HepG2 (cell line): Measurements from ENCODE around the gene FBXW8. TPM values are rescaled to one million over a fixed set of nuclear protein-coding genes. Genes with fewer than 3 reads are reported as not detected.

ENCODE experiments used
- HMG20B ChIP-seq: conservative IDR thresholded peaks from 2 replicates; pipeline ENCODE4 v1.6.1; 2016; ENCODE audit warnings: missing genetic modification reagents, missing compliant biosample characterization
- MED8 ChIP-seq: sonication (generic); formaldehyde crosslinking; IDR thresholded peaks from 2 replicates; pipeline ENCODE4 v1.8.1; 2023; ENCODE audit warnings: mild to moderate bottlenecking, missing genetic modification reagents; ENCODE audit not compliant: insufficient replicate concordance
- NCOR1 ChIP-seq: fragments of 200-600 bp; sonication (generic); IDR thresholded peaks from 2 replicates; pipeline ENCODE4 v1.7.0; 2017; ENCODE audit warnings: antibody characterized with exemption, low read length, borderline replicate concordance
- POLR2A ChIP-seq, 2 experiments: IDR thresholded peaks; 2 replicates each; pipeline ENCODE4 v1.6.1; 2011; ENCODE audit warnings: low read depth in 2 of 2, low read length in 2 of 2, mild to moderate bottlenecking in 1 of 2, moderate library complexity in 1 of 2; ENCODE audit not compliant: insufficient read depth in 1 of 2
- SRSF1 ChIP-seq: fragments of 200-400 bp; formaldehyde crosslinking; optimal IDR thresholded peaks from 2 replicates; pipeline ENCODE3; 2017; ENCODE audit warnings: mild to moderate bottlenecking, low read depth, low read length, moderate library complexity
- TCF12 ChIP-seq, 2 experiments: fragments of 450-650 bp in 1 of 2; sonication (generic) in 1 of 2; formaldehyde crosslinking in 1 of 2; IDR thresholded peaks; 2 replicates each; pipeline versions ENCODE4 v1.6.1 to v1.8.0; 2017 to 2022; ENCODE audit warnings: antibody characterized with exemption in 1 of 2, mild to moderate bottlenecking in 1 of 2, missing genetic modification reagents in 1 of 2, moderate library complexity in 1 of 2
- ZNF17 ChIP-seq: sonication (generic); formaldehyde crosslinking; IDR thresholded peaks from 2 replicates; pipeline ENCODE4 v1.5.0; 2020; ENCODE audit warnings: mild to moderate bottlenecking, missing genetic modification reagents
- ZNF605 ChIP-seq: sonication (generic); formaldehyde crosslinking; IDR thresholded peaks from 2 replicates; pipeline ENCODE4 v1.8.0; 2022; ENCODE audit warnings: mild to moderate bottlenecking, missing genetic modification reagents
- ZNF678 ChIP-seq: sonication (generic); formaldehyde crosslinking; IDR thresholded peaks from 2 replicates; pipeline ENCODE4 v1.4.0; 2020; ENCODE audit warnings: mild to moderate bottlenecking, missing genetic modification reagents
- polyA plus RNA-seq, 8 experiments: library from polyadenylated mRNA; depleted of rRNA in 3 of 8; stranded (reverse) in 7 of 8; unstranded in 1 of 8; fragments of >200 nt; fragmentation: Illumina TruSeq in 4 of 8; extraction: Trizol in 4 of 8; gene quantifications; 2 replicates each; pipeline versions ENCODE4 v1.2.1 to v1.2.3, GENCODE V29; 2011 to 2016; ENCODE audit warnings: low read depth in 4 of 8, missing spikeins in 1 of 8, mixed read lengths in 1 of 8; ENCODE audit not compliant: insufficient read depth in 1 of 8
- total RNA-seq, 5 experiments: library from RNA; depleted of rRNA; stranded (reverse); fragments of >200 nt; fragmentation: Illumina TruSeq; extraction: Trizol; gene quantifications; 2 replicates each; pipeline ENCODE4 v1.2.3, GENCODE V29; 2016; ENCODE audit warnings: low read depth in 1 of 5
- TF ChIP-seq, protein P1 (sequence below): sonication (generic); formaldehyde crosslinking; IDR thresholded peaks from 2 replicates; pipeline ENCODE4 v1.4.0; 2020; ENCODE audit warnings: missing genetic modification reagents
- TF ChIP-seq, protein P2 (sequence below): sonication (generic); formaldehyde crosslinking; IDR thresholded peaks from 2 replicates; pipeline ENCODE4 v1.4.0; 2020; ENCODE audit warnings: missing genetic modification reagents, borderline replicate concordance
- TF ChIP-seq, protein P3 (sequence below): sonication (generic); formaldehyde crosslinking; IDR thresholded peaks from 2 replicates; pipeline ENCODE4 v1.5.0; 2020; ENCODE audit warnings: mild to moderate bottlenecking, missing genetic modification reagents, moderate library complexity
- TF ChIP-seq, protein P4 (sequence below): sonication (generic); formaldehyde crosslinking; IDR thresholded peaks from 2 replicates; pipeline ENCODE4 v1.4.0; 2020; ENCODE audit warnings: missing genetic modification reagents, borderline replicate concordance
- TF ChIP-seq, protein P5 (sequence below): sonication (generic); formaldehyde crosslinking; IDR thresholded peaks from 2 replicates; pipeline ENCODE4 v1.4.0; 2020; ENCODE audit warnings: mild to moderate bottlenecking, missing genetic modification reagents

Gene FBXW8
- total and polyA plus RNA-seq, 2 of the 13 experiments (the other 11 are each of a cell fraction or from before 2014, with no cell fraction given): 5.1 to 5.9 TPM

DNA sequence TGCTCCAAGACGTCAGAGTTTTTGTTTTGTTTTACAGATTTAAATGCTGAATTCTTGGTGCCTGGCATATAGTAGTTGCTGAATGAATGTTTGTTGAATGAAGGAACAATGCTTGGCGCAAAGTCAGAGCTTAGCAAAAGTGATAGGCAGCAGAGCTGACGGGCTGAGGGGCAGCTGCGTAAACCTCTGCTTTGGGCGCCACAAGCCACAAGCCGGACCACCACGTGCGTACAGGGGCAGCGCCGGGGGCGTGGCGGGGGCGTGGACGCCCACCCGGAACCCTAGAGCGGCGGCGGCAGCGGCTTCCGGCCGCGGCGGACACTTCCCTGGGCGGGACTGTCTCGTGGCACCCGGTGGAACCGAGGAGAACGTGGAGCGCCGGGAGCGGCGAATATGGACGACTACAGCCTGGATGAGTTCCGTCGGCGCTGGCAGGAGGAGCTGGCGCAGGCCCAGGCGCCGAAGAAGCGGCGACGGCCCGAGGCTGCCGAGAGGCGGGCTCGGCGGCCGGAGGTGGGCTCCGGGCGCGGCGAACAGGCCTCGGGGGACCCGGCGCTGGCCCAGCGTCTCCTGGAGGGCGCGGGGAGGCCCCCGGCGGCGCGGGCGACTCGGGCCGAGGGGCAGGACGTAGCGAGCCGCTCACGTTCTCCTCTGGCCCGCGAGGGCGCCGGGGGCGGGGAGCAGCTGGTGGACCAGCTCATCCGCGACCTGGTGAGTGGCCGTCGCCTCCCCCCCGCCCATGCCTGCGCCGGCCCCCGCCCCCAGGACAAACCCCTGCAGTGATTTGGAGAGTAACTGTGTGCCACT lies at the start of gene FBXW8 (continued):
- TF ChIP-seq, protein P1, sequence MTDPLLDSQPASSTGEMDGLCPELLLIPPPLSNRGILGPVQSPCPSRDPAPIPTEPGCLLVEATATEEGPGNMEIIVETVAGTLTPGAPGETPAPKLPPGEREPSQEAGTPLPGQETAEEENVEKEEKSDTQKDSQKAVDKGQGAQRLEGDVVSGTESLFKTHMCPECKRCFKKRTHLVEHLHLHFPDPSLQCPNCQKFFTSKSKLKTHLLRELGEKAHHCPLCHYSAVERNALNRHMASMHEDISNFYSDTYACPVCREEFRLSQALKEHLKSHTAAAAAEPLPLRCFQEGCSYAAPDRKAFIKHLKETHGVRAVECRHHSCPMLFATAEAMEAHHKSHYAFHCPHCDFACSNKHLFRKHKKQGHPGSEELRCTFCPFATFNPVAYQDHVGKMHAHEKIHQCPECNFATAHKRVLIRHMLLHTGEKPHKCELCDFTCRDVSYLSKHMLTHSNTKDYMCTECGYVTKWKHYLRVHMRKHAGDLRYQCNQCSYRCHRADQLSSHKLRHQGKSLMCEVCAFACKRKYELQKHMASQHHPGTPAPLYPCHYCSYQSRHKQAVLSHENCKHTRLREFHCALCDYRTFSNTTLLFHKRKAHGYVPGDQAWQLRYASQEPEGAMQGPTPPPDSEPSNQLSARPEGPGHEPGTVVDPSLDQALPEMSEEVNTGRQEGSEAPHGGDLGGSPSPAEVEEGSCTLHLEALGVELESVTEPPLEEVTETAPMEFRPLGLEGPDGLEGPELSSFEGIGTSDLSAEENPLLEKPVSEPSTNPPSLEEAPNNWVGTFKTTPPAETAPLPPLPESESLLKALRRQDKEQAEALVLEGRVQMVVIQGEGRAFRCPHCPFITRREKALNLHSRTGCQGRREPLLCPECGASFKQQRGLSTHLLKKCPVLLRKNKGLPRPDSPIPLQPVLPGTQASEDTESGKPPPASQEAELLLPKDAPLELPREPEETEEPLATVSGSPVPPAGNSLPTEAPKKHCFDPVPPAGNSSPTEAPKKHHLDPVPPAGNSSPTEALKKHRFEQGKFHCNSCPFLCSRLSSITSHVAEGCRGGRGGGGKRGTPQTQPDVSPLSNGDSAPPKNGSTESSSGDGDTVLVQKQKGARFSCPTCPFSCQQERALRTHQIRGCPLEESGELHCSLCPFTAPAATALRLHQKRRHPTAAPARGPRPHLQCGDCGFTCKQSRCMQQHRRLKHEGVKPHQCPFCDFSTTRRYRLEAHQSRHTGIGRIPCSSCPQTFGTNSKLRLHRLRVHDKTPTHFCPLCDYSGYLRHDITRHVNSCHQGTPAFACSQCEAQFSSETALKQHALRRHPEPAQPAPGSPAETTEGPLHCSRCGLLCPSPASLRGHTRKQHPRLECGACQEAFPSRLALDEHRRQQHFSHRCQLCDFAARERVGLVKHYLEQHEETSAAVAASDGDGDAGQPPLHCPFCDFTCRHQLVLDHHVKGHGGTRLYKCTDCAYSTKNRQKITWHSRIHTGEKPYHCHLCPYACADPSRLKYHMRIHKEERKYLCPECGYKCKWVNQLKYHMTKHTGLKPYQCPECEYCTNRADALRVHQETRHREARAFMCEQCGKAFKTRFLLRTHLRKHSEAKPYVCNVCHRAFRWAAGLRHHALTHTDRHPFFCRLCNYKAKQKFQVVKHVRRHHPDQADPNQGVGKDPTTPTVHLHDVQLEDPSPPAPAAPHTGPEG (CRISPR knock-in tag): no peak
- TF ChIP-seq HMG20B (CRISPR knock-in tag) (no peak), NCOR1 (no peak), TCF12 (IDR thresholded peaks at IDR 0.05) (no peak), TCF12 (CRISPR knock-in tag; IDR thresholded peaks at IDR 0.05) (no peak), POLR2A (IDR thresholded peaks at IDR 0.05; ENCODE audit: insufficient read depth in 1 of 2, low read depth in 2 of 2, low read length in 2 of 2) (peak; percentile 79), SRSF1 (no peak), ZNF17 (CRISPR knock-in tag) (no peak), ZNF605 (0 out of 2 replicates have a peak, but pooled peaks have one; percentile 79), MED8 (CRISPR knock-in tag) (no peak), ZNF678 (CRISPR knock-in tag) (0 out of 2 replicates have a peak, but pooled peaks have one; percentile 59)
- TF ChIP-seq, protein P2, sequence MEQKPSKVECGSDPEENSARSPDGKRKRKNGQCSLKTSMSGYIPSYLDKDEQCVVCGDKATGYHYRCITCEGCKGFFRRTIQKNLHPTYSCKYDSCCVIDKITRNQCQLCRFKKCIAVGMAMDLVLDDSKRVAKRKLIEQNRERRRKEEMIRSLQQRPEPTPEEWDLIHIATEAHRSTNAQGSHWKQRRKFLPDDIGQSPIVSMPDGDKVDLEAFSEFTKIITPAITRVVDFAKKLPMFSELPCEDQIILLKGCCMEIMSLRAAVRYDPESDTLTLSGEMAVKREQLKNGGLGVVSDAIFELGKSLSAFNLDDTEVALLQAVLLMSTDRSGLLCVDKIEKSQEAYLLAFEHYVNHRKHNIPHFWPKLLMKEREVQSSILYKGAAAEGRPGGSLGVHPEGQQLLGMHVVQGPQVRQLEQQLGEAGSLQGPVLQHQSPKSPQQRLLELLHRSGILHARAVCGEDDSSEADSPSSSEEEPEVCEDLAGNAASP: no peak
- TF ChIP-seq, protein P3, sequence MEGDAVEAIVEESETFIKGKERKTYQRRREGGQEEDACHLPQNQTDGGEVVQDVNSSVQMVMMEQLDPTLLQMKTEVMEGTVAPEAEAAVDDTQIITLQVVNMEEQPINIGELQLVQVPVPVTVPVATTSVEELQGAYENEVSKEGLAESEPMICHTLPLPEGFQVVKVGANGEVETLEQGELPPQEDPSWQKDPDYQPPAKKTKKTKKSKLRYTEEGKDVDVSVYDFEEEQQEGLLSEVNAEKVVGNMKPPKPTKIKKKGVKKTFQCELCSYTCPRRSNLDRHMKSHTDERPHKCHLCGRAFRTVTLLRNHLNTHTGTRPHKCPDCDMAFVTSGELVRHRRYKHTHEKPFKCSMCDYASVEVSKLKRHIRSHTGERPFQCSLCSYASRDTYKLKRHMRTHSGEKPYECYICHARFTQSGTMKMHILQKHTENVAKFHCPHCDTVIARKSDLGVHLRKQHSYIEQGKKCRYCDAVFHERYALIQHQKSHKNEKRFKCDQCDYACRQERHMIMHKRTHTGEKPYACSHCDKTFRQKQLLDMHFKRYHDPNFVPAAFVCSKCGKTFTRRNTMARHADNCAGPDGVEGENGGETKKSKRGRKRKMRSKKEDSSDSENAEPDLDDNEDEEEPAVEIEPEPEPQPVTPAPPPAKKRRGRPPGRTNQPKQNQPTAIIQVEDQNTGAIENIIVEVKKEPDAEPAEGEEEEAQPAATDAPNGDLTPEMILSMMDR (CRISPR knock-in tag): no peak
- TF ChIP-seq, protein P4, sequence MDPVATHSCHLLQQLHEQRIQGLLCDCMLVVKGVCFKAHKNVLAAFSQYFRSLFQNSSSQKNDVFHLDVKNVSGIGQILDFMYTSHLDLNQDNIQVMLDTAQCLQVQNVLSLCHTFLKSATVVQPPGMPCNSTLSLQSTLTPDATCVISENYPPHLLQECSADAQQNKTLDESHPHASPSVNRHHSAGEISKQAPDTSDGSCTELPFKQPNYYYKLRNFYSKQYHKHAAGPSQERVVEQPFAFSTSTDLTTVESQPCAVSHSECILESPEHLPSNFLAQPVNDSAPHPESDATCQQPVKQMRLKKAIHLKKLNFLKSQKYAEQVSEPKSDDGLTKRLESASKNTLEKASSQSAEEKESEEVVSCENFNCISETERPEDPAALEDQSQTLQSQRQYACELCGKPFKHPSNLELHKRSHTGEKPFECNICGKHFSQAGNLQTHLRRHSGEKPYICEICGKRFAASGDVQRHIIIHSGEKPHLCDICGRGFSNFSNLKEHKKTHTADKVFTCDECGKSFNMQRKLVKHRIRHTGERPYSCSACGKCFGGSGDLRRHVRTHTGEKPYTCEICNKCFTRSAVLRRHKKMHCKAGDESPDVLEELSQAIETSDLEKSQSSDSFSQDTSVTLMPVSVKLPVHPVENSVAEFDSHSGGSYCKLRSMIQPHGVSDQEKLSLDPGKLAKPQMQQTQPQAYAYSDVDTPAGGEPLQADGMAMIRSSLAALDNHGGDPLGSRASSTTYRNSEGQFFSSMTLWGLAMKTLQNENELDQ: no peak
- TF ChIP-seq, protein P5, sequence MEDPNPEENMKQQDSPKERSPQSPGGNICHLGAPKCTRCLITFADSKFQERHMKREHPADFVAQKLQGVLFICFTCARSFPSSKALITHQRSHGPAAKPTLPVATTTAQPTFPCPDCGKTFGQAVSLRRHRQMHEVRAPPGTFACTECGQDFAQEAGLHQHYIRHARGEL (CRISPR knock-in tag): no peak
